Stimulated activated CD4-positive, alpha-beta T cell treated with anti-CD3 and anti-CD28 coated beads, Interleukin-15, amount 100 ng/mL, for 1 hour (primary cell): Measurements from ENCODE around the gene HLA-F.

Experiments used
- DNase-seq, 2 donors: peaks; one replicate each; pipeline ENCODE4 v3.0.0-alpha.2; 2020; ENCODE audit warnings: low read depth in 1 of 2, low spot score in 1 of 2

HLA-F gene

DNA sequence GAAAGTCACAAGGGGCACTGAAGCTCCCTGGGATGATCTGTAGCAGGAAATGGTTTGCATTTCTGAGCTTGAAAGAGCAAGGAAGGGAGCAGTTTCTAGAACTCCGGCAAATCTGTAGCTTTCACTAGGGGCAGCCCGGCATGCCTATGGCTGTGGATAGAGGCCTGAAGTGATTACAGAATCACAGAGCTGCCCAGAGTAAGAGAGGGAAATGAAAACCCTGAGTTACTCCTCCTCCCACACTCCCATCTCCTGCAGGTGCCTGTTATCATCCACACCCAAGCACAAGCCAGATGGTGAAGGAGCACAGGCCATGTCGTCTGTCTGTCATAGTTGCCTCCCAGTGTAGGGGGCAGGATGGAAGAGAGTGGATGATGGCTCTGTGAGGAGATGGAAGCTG is 37.1 kb downstream of the HLA-F start:
- no peak for DNase-seq

GRCh38 chr6:29762051-29762450 is 38.8 kb downstream of the HLA-F start:
- no peak for DNase-seq

DNA sequence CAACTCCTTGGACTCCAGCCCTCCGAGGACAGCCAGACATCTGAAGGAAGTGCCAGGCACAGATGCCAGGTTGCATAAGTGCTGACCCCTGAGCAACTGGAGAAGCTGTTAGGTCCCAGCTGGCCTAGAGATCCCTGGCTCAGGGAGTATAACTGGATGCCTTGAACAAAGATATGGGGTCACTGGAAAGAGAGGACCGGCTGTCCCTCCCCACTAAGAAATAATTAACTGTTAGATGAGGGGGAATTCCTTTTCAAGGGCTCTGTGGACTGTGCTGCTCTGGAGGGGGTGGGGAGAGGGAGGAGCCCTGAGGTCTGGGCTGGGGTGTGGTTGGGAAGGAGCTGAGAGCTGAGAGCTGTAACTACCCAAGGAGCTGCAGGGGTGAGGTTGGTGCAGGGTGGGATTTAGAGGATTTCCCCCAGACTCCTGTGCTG is 39.6 kb downstream of the HLA-F start:
- no peak for DNase-seq

- DNase-seq: no peak
Observed at GRCh38 chr6:29763491-29764289, 40.5 kb downstream of the HLA-F start.

GRCh38 chr6:29764422-29765196 is 41.4 kb downstream of the HLA-F start:
- DNase-seq: no peak

GRCh38 chr6:29769336-29769735 is 46.1 kb downstream of the HLA-F start:
- no peak for DNase-seq

- no peak for DNase-seq
Observed at GRCh38 chr6:29770306-29770705, 47.1 kb downstream of the HLA-F start.

- no peak for DNase-seq
Observed at GRCh38 chr6:29776684-29777083, 53.5 kb downstream of the HLA-F start.
